K562 (cell line): ENCODE data around the gene RNF212B. TPM values are rescaled to one million over a fixed set of nuclear protein-coding genes. Genes with fewer than 3 reads are reported as not detected.

Experiments
- BHLHE40 ChIP-seq: IDR thresholded peaks from 2 replicates; pipeline ENCODE4 v1.6.1; 2011; ENCODE audit warnings: low read length, improper control_type of control experiment
- CC2D1A ChIP-seq: fragments of 450-650 bp; IDR thresholded peaks from 2 replicates; pipeline ENCODE4 v1.6.1; 2017; ENCODE audit warnings: mild to moderate bottlenecking
- CGGBP1 ChIP-seq: fragments of 250-450 bp; sonication (Bioruptor Pico); IDR thresholded peaks from 2 replicates; pipeline ENCODE4 v1.9.0; 2021; ENCODE audit warnings: mild to moderate bottlenecking
- HCFC1 ChIP-seq: IDR thresholded peaks from 2 replicates; pipeline ENCODE4 v1.6.1; 2012; ENCODE audit warnings: low read depth, low read length, improper control_type of control experiment
- IFI16 ChIP-seq: fragments of 250-450 bp; sonication (Bioruptor Pico); IDR thresholded peaks from 2 replicates; pipeline ENCODE4 v2.1.2; 2022; ENCODE audit warnings: mild to moderate bottlenecking, inconsistent platforms
- KDM2B ChIP-seq: fragments of 250-450 bp; sonication (Bioruptor Pico); IDR thresholded peaks from 2 replicates; pipeline ENCODE4 v1.8.0; 2021; ENCODE audit warnings: mild to moderate bottlenecking, moderate library complexity
- MEIS2 ChIP-seq: fragments of 450-650 bp; IDR thresholded peaks from 2 replicates; pipeline ENCODE4 v1.6.1; 2014; ENCODE audit warnings: mild to moderate bottlenecking; ENCODE audit not compliant: partially characterized antibody
- MXD1 ChIP-seq: fragments of 250-450 bp; sonication (Bioruptor Pico); IDR thresholded peaks from 2 replicates; pipeline ENCODE4 v1.8.0; 2021; ENCODE audit warnings: borderline replicate concordance, mild to moderate bottlenecking, moderate library complexity; ENCODE audit not compliant: poor library complexity, severe bottlenecking
- NFATC3 ChIP-seq: fragments of 450-650 bp; IDR thresholded peaks from 2 replicates; pipeline ENCODE4 v1.6.1; 2017; ENCODE audit warnings: mild to moderate bottlenecking
- POLR3A ChIP-seq: IDR thresholded peaks from 2 replicates; pipeline ENCODE4 v1.6.1; 2011; ENCODE audit warnings: borderline replicate concordance, mild to moderate bottlenecking, moderate library complexity; ENCODE audit not compliant: insufficient read length, insufficient read depth; ENCODE audit errors: extremely low read depth
- PTBP1 ChIP-seq: fragments of 200-400 bp; formaldehyde crosslinking; IDR thresholded peaks from 2 replicates; pipeline ENCODE4 v1.6.1; 2017; ENCODE audit warnings: low read depth, low read length
- RBM15 ChIP-seq: fragments of 200-400 bp; formaldehyde crosslinking; IDR thresholded peaks from 2 replicates; pipeline ENCODE4 v1.6.1; 2018; ENCODE audit warnings: mild to moderate bottlenecking, low read length, moderate library complexity; ENCODE audit not compliant: insufficient read depth
- RBM34 ChIP-seq: fragments of 200-400 bp; formaldehyde crosslinking; IDR thresholded peaks from 2 replicates; pipeline ENCODE4 v1.6.1; 2018; ENCODE audit warnings: low read length, borderline replicate concordance; ENCODE audit not compliant: insufficient read depth
- SRSF9 ChIP-seq: fragments of 200-400 bp; formaldehyde crosslinking; IDR thresholded peaks from 2 replicates; pipeline ENCODE4 v1.6.1; 2017; ENCODE audit warnings: low read depth, low read length, borderline replicate concordance
- STAG1 ChIP-seq: sonication (generic); formaldehyde crosslinking; IDR thresholded peaks from 2 replicates; pipeline ENCODE4 v1.5.0; 2020; ENCODE audit warnings: missing genetic modification reagents, borderline replicate concordance
- U2AF2 ChIP-seq: fragments of 200-400 bp; formaldehyde crosslinking; optimal IDR thresholded peaks from 2 replicates; pipeline ENCODE3; 2017; ENCODE audit warnings: low read depth, mild to moderate bottlenecking, low read length
- ZHX1 ChIP-seq: fragments of 150-350 bp; conservative IDR thresholded peaks from 2 replicates; pipeline ENCODE4 v1.6.1; 2014; ENCODE audit warnings: low read length
- ZNF445 ChIP-seq: fragments of 250-450 bp; sonication (Bioruptor Pico); IDR thresholded peaks from 2 replicates; pipeline ENCODE4 v1.4.0; 2020; ENCODE audit warnings: low read depth, mild to moderate bottlenecking, moderate library complexity
- ZNF592 ChIP-seq: fragments of 450-650 bp; IDR thresholded peaks from 2 replicates; pipeline ENCODE4 v1.6.1; 2017; ENCODE audit warnings: antibody characterized with exemption, mild to moderate bottlenecking
- ZNF644 ChIP-seq: fragments of 200-800 bp; sonication (Bioruptor generic); IDR thresholded peaks from 2 replicates; pipeline ENCODE4 v1.6.1; 2016; ENCODE audit warnings: low read depth, missing genetic modification characterization, missing compliant biosample characterization
- ZNF668 ChIP-seq: fragments of 250-450 bp; sonication (Bioruptor Pico); IDR thresholded peaks from 2 replicates; pipeline ENCODE4 v1.8.0; 2022; ENCODE audit warnings: mild to moderate bottlenecking, inconsistent platforms
- polyA plus RNA-seq, 8 experiments: library from polyadenylated mRNA; depleted of rRNA in 4 of 8; stranded (reverse) in 5 of 8; unstranded in 3 of 8; fragments of >200 nt; fragmentation: Nextera tagmentation in 2 of 8; fragmentation: Illumina TruSeq in 1 of 8; extraction: Ambion mirVana in 2 of 8; extraction: Trizol in 1 of 8; gene quantifications; 2 replicates each; pipeline versions ENCODE4 v1.2.1 to v1.2.3, GENCODE V29; 2011 to 2014; ENCODE audit warnings: inconsistent platforms in 1 of 8, missing spikeins in 1 of 8
- total RNA-seq, 7 experiments: library from RNA; depleted of rRNA in 6 of 7; stranded (reverse); fragments of >200 nt in 6 of 7; fragmentation: Illumina TruSeq in 2 of 7; extraction: Trizol in 2 of 7; gene quantifications; 2 replicates each; pipeline versions ENCODE4 v1.2.1 to v1.2.3, GENCODE V29; 2011 to 2021; ENCODE audit warnings: low replicate concordance in 1 of 7

RNF212B gene
- total and polyA plus RNA-seq, 9 of the 15 experiments (the other 6 are each of a cell fraction or from before 2014, with no cell fraction given): 0.15 to 0.43 (median 0.27) TPM; not detected in 3

- no peak for TF ChIP-seq ZNF592
- no peak for TF ChIP-seq MEIS2
- TF ChIP-seq RBM15: no peak
- TF ChIP-seq RBM34: no peak
- TF ChIP-seq POLR3A: no peak
- no peak for TF ChIP-seq U2AF2
- TF ChIP-seq MXD1: no peak
- TF ChIP-seq CGGBP1 (CRISPR knock-in tag): no peak
- no peak for TF ChIP-seq ZNF445 (CRISPR knock-in tag)
- no peak for TF ChIP-seq PTBP1
- TF ChIP-seq ZHX1: peak; percentile 63; the same call in 1 of the 2 replicates
- no peak for TF ChIP-seq KDM2B (CRISPR knock-in tag)
- TF ChIP-seq ZNF644 (tag): no peak
- TF ChIP-seq STAG1 (CRISPR knock-in tag): no peak
- no peak for TF ChIP-seq SRSF9
- TF ChIP-seq NFATC3: no peak
- no peak for TF ChIP-seq ZNF668 (CRISPR knock-in tag)
- no peak for TF ChIP-seq CC2D1A
- TF ChIP-seq BHLHE40: 0 out of 2 replicates have a peak, but pooled peaks have one; percentile 20
- no peak for TF ChIP-seq IFI16 (CRISPR knock-in tag)
- peak; percentile 85 for TF ChIP-seq HCFC1
Measured at GRCh38 chr14:23306412-23307145, 68.8 kb downstream of the RNF212B start, which contains the start of gene BCL2L2 (continued).
